ENCODE data around the gene PTPN1. TPM values are rescaled to one million over a fixed set of nuclear protein-coding genes. Genes with fewer than 3 reads are reported as not detected.

PTPN1 gene
- total and polyA plus RNA-seq, 2 of the 13 experiments (the other 11 are each of a cell fraction or from before 2014, with no cell fraction given) = 17.7 to 37.2 TPM

DNA sequence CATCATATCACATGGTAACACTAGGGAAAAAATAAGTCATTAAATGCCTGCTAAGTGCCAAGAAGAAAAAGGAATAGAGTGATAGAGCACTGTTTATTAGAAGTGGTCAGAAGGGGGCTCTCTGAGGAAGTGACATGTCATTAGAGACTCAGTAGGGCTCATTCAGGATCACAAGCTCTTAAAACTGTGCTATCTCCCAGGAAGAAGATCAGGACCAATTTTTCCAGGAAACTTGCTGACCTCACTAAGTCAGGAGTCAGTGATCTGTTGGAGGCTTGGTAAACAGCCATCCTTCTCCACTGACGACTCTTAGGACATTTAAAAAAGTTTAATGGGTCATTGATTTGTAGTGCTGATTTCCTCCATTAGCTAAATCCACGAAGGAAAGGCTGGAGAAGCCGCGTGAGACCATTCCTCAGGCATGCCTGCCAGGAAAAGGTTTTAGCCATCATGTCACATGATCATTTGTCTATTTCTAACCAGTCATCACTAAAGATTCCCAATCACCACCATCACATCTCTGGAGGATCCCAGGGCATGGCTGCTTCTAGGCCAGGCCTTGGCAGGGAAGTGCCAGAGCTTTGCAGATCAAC, 5.9 kb upstream of the PTPN1 start (continued):
- TF ChIP-seq, protein P1, sequence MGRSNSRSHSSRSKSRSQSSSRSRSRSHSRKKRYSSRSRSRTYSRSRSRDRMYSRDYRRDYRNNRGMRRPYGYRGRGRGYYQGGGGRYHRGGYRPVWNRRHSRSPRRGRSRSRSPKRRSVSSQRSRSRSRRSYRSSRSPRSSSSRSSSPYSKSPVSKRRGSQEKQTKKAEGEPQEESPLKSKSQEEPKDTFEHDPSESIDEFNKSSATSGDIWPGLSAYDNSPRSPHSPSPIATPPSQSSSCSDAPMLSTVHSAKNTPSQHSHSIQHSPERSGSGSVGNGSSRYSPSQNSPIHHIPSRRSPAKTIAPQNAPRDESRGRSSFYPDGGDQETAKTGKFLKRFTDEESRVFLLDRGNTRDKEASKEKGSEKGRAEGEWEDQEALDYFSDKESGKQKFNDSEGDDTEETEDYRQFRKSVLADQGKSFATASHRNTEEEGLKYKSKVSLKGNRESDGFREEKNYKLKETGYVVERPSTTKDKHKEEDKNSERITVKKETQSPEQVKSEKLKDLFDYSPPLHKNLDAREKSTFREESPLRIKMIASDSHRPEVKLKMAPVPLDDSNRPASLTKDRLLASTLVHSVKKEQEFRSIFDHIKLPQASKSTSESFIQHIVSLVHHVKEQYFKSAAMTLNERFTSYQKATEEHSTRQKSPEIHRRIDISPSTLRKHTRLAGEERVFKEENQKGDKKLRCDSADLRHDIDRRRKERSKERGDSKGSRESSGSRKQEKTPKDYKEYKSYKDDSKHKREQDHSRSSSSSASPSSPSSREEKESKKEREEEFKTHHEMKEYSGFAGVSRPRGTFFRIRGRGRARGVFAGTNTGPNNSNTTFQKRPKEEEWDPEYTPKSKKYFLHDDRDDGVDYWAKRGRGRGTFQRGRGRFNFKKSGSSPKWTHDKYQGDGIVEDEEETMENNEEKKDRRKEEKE (IDR thresholded peaks at IDR 0.05) = no peak
- TF ChIP-seq GABPB1 (CRISPR knock-in tag; IDR thresholded peaks at IDR 0.05) (no peak), ZNF547 (CRISPR knock-in tag; IDR thresholded peaks at IDR 0.05) (0 out of 2 replicates have a peak, but pooled peaks have one; percentile 39)

- DNase-seq (ENCODE audit: low spot score) = no peak
- no peak overlapping the region for H2AFZ ChIP-seq (ENCODE audit: low read length)
- ChIA-PET CTCF (ENCODE audit: low intra/inter-chr PET ratio, low total read pairs) (no interaction called here), POLR2A (no interaction called here)
- H3K79me2 ChIP-seq (ENCODE audit: insufficient read depth, low read length) = peaks cover 10% of the 10 kb centered on the region
- H3K27me3 ChIP-seq (ENCODE audit: control insufficient read depth in 1 of 2, insufficient read depth in 2 of 2, low read length in 2 of 2) = no peaks in the 10 kb centered on the region; a peak in 1 of 5 replicates
- peaks cover 7% of the 10 kb centered on the region for H4K20me1 ChIP-seq (ENCODE audit: insufficient read depth, low read length)
- no peak for ATAC-seq
- H3K27ac ChIP-seq (ENCODE audit: extremely low read length, insufficient read depth, low read length) = no peak overlapping the region
- in situ Hi-C loops (cut with HindIII; ENCODE audit: extremely low pct_ligation_motif_present, low pct_unique_long_range_greater_than_20kb) = no loop called here
- 30% methylated on average over 3 of the region's 3 CpGs for WGBS (ENCODE audit: low lambda C conversion rate)
- FAIRE-seq = no peak
- intact Hi-C loops (cut with micrococcal nuclease; ENCODE audit: unreplicated experiment) = no loop called here
- H3K4me2 ChIP-seq (ENCODE audit: low read depth, low read length) = no peak overlapping the region
- no TSS peak for BruUV-seq (replicated peaks)
- no peaks in the 10 kb centered on the region for H3K36me3 ChIP-seq (replicated peaks in 1 of 2; ENCODE audit: control insufficient read depth in 1 of 2, insufficient read depth in 2 of 2, low read length in 2 of 2)
- peaks cover 53% of the 10 kb centered on the region for H3K4me1 ChIP-seq (ENCODE audit: insufficient read depth, low read length)
- H3K9me3 ChIP-seq (ENCODE audit: low read length) = no peaks in the 10 kb centered on the region
- H3K4me3 ChIP-seq (replicated peaks in 1 of 3; ENCODE audit: insufficient read depth in 1 of 3, low read depth in 2 of 3, low read length in 3 of 3) = no peak overlapping the region
- H3K9ac ChIP-seq (ENCODE audit: insufficient read depth, low read depth, low read length) = no peak overlapping the region
- TF ChIP-seq CTCF (CRISPR knock-in tag; IDR thresholded peaks at IDR 0.05) = peak; percentile 50
- no peak for TF ChIP-seq ARHGAP35 (CRISPR knock-in tag; IDR thresholded peaks at IDR 0.05; ENCODE audit: borderline replicate concordance)
- TF ChIP-seq ZBTB38 (CRISPR knock-in tag; IDR thresholded peaks at IDR 0.05) = no peak
- TF ChIP-seq CBX1 (IDR thresholded peaks at IDR 0.05; ENCODE audit: low read depth) = no peak
- no peak for TF ChIP-seq NFKB2 (CRISPR knock-in tag; IDR thresholded peaks at IDR 0.05; ENCODE audit: borderline replicate concordance)
- 0 out of 2 replicates have a peak, but pooled peaks have one; percentile 25 for TF ChIP-seq SMC3 (IDR thresholded peaks at IDR 0.05; ENCODE audit: low read length)
- TF ChIP-seq, protein P2, sequence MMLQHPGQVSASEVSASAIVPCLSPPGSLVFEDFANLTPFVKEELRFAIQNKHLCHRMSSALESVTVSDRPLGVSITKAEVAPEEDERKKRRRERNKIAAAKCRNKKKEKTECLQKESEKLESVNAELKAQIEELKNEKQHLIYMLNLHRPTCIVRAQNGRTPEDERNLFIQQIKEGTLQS (CRISPR knock-in tag; IDR thresholded peaks at IDR 0.05) = no peak
- TF ChIP-seq, protein P3, sequence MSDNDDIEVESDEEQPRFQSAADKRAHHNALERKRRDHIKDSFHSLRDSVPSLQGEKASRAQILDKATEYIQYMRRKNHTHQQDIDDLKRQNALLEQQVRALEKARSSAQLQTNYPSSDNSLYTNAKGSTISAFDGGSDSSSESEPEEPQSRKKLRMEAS (IDR thresholded peaks at IDR 0.05) = 0 out of 2 replicates have a peak, but pooled peaks have one; percentile 6
- TF ChIP-seq, protein P4, sequence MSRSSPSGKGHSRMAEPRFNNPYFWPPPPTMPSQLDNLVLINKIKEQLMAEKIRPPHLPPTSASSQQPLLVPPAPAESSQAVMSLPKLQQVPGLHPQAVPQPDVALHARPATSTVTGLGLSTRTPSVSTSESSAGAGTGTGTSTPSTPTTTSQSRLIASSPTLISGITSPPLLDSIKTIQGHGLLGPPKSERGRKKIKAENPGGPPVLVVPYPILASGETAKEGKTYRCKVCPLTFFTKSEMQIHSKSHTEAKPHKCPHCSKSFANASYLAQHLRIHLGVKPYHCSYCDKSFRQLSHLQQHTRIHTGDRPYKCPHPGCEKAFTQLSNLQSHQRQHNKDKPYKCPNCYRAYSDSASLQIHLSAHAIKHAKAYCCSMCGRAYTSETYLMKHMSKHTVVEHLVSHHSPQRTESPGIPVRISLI (CRISPR knock-in tag; IDR thresholded peaks at IDR 0.05; ENCODE audit: borderline replicate concordance) = no peak
- TF ChIP-seq ZNF605 (CRISPR knock-in tag; IDR thresholded peaks at IDR 0.05) = no peak
- TF ChIP-seq, protein P5, sequence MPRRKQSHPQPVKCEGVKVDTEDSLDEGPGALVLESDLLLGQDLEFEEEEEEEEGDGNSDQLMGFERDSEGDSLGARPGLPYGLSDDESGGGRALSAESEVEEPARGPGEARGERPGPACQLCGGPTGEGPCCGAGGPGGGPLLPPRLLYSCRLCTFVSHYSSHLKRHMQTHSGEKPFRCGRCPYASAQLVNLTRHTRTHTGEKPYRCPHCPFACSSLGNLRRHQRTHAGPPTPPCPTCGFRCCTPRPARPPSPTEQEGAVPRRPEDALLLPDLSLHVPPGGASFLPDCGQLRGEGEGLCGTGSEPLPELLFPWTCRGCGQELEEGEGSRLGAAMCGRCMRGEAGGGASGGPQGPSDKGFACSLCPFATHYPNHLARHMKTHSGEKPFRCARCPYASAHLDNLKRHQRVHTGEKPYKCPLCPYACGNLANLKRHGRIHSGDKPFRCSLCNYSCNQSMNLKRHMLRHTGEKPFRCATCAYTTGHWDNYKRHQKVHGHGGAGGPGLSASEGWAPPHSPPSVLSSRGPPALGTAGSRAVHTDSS (CRISPR knock-in tag; conservative IDR thresholded peaks at IDR 0.05) = no peak
Measured at GRCh38 chr20:50506270-50506579, 4.0 kb upstream of the PTPN1 start.
